GM12864 (cell line): ENCODE data around the gene RPL28.

ENCODE experiments used
- DNase-seq: peaks from one replicate; pipeline ENCODE4 v3.0.0-alpha.2; 2011; ENCODE audit warnings: low read depth
- H3K4me3 ChIP-seq: 2 replicates; pipeline ENCODE4 v1.5.1; 2011; ENCODE audit warnings: mild to moderate bottlenecking, low read depth, low read length, control low read depth
- TF ChIP-seq, protein P1 (sequence below): IDR thresholded peaks from 2 replicates; pipeline ENCODE4 v1.5.1; 2011; ENCODE audit warnings: low read depth, mild to moderate bottlenecking, moderate library complexity, low read length, control low read depth, inconsistent platforms; ENCODE audit errors: missing control alignments

RPL28 gene

DNA sequence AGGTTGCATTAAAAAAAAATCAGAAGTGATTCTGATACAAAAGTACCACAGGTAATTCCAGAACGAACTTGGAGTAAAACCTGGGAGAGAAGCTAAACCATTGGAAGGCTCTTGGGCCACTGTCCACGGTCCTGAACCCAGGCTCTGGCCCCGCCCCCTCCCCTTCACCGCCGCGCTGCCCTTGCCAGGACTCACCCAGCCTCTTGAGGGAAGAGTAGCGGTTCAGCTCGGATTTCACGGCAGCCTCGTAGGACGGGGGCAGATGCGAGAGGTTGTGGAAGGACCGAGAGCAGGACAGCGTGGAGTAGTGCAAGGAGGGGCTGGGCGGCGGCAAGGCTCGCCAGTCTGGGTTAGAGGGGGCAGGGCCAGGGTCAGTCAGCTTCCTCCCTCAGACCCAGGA, 51.7 kb downstream of the RPL28 start:
- TF ChIP-seq, protein P1, sequence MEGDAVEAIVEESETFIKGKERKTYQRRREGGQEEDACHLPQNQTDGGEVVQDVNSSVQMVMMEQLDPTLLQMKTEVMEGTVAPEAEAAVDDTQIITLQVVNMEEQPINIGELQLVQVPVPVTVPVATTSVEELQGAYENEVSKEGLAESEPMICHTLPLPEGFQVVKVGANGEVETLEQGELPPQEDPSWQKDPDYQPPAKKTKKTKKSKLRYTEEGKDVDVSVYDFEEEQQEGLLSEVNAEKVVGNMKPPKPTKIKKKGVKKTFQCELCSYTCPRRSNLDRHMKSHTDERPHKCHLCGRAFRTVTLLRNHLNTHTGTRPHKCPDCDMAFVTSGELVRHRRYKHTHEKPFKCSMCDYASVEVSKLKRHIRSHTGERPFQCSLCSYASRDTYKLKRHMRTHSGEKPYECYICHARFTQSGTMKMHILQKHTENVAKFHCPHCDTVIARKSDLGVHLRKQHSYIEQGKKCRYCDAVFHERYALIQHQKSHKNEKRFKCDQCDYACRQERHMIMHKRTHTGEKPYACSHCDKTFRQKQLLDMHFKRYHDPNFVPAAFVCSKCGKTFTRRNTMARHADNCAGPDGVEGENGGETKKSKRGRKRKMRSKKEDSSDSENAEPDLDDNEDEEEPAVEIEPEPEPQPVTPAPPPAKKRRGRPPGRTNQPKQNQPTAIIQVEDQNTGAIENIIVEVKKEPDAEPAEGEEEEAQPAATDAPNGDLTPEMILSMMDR: no peak
- no peak overlapping the region for H3K4me3 ChIP-seq
- no peak for DNase-seq

DNA sequence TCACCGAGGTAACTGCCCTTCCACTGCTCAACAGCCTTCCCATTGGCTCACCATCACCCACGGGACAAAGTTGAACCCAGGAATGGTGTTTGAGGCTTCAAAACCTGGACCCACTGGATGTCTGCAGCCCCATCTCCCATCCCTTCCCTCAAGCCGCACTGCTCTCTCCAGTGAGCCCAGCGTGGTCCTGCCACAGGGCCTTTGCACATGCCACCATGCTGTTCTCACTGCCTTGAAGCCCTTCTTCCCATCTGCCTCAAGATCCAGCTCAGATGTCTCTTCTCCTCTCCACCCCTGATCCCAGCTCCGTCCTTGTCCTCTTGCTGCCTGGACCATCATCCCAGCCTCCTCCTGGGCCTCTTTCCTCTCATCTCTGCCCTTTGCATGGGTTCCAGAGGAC, 53.3 kb downstream of the RPL28 start:
- no peak overlapping the region for H3K4me3 ChIP-seq
- no peak for DNase-seq
- TF ChIP-seq, protein P1: no peak

DNA sequence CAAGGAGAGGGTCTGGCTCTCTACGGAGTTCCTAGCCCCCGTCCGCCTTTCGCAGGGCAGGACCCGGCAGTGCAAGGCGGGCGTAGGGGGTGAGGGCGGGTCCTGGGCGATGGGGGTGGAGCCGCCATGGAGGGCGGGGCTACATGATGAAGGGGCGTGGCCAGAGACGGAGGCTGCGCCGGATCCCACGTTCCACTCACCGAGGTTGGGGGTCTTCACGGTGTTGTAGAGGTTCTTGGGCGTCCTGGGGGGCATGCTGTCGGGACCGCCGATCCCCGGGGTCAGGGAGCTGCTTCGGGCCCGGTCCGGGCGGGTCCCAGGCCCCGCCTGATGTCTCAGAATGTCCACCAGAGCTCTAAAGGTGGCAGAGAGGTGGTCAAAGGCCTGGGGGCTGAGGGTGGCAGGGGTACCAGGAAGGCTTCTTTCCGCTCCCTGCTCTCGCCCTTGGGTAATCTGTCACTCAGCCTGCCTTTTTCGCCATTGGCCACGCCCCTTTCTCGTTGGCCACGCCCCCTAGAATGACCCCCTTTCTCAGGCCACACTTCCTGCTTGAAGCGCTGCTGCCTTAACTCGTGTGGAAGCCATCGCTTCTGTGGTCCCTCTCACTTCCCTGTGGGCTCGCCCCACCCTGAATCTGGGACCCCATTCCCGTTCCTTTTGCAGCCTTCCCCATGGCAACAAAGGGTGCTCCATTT, 54.8 kb downstream of the RPL28 start:
- no peak for DNase-seq
- H3K4me3 ChIP-seq: no peak overlapping the region
- TF ChIP-seq, protein P1: no peak

DNA sequence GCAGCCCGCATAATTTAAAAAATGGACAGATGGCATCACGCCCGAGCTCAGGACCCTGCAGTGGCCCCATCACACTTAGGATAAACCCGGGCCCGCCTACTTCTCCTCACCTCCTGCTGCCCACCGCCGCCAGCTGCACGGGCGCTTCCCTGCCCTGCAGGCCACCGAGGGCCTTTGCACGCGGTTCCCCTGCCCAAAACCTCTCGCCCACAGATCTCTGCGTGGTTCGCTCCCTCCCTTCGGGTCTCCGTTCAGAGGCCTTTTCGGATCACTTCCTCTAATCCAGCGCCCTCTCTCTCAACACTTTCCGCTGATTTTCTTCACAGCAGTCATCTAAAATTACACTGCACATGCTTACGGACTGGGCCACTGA, 55.6 kb downstream of the RPL28 start:
- DNase-seq: no peak
- H3K4me3 ChIP-seq: no peak overlapping the region
- TF ChIP-seq, protein P1: no peak

DNA sequence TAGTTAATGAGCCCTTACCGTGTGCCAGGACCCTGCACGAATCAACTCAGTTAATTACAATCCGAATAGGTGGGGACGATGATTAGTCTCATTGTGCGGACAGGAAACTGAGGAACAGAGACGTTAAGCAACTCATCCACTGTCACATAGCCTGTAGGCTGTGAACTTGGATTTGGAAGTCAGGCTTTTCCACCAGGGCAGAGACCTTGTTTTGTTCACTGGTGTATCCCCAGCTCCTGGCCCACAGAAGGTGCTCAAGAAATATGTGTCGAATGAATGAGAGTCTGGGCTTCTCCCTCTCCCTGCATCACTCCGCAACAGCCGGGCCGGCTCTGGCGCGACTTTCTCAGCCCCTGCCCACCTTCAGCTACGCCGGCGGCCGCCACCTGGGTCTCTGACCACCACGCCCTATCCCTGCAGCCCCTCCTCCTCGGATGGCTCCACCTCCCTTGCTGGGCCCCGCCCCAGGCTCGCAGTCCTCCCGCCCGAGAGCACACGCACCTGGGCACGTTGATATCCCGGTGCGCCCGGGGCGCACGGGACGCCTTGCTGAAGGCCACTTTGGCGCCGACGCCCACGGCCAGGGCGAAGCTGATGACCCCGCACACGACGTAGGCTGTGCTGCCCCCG, 56.1 kb downstream of the RPL28 start:
- H3K4me3 ChIP-seq: no peak overlapping the region
- no peak for DNase-seq
- TF ChIP-seq, protein P1: no peak

DNA sequence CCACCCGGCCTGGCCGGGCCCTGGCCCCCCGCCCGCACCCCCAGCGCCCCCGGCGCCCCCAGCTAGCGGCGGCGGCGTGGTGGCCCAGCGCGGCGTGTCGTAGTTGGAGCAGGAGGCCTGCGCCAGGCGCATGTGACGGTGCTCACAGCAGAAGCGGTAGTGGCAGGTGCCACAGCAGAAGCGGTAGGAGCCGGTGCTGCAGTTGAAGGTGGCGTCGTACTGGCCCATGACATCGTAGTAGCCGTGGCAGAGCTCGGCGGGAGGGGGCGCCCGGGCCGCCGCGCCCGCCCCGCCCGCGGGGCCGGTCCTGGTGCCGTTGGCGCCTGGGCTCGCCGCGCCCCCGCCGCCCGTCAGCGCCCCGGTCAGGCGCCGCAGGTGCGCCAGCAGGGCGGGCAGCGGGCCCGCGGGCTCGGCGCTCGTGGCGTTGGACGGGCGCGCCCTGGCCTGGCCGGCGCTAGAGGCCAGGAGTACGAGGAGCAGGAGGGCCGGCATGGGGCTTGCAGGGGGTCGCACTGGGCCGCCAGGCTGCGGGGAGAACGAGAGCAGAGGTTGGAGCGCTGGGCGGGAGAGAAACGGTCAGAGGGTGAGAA, 56.7 kb downstream of the RPL28 start:
- DNase-seq: no peak
- H3K4me3 ChIP-seq: no peak overlapping the region
- TF ChIP-seq, protein P1: no peak
